ENCODE data around the gene RFPL3.
"Not testable (repeated sequence)": the region's sequence is repeated elsewhere in the genome, so short reads cannot be mapped to it uniquely, and the experiment has no call there.

The RFPL3 gene

GRCh38 chr22:32354360-32355351, 3.0 kb upstream of the RFPL3 start:
- no peak for DNase-seq

DNA sequence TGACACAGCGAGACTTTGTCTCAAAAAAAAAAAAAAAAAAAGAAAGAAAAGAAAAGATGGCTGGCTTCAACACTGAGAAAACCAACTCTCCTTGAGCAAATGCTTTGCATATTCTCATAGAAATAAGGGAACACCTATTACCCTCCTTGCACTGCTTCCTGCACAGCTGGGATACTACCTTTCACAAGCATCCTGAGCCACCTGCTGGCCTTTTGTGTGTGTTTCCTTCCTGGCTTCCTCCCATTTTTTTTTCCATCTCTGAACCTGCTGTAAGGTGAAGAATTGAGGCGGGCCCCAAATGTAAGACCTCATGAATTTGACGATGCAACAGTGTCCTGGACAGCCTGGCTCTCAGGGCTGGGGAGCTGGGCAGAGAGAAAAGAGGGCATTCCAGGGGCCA, 1.9 kb upstream of the RFPL3 start:
- no peak for DNase-seq

- DNase-seq = not testable (repeated sequence)
Observed at GRCh38 chr22:32360096-32360495, 2.4 kb downstream of the RFPL3 start.

DNA sequence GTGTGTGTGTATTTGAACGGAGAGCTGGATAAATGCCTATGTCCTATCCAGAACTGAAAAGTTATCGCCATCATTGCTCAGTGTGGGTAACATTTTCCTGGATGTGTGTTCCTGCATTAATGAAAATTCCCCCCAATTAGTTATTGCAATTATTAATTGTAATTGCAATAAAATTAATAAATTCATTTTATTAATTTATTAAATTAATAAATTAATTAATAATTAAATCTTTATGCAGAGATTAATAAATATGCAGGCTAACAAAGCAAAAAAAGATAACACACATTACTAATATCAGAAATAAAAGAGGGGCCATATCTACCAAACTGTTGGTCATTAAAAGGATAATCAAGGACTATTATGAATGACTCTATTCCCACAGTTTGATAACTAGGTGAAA, 3.6 kb downstream of the RFPL3 start:
- DNase-seq = no peak

DNA sequence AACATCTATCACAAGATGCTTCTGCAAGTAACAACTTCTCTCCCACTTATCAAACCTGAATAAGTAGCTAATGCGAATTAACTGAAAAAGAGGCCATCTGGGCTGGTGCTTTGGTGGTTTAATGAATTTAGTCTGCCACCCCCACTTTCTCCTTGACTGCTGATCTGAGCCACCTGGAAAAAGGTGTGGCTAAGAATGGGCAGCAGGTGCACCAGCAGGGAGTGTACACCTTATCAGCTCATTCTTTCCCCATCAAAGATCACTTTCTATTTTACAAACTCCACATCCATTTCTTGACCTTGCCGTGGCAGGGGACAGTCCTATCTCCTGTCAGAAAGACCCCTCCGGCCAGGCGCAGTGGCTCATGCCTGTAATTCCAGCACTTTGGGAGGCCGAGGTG, 6.5 kb downstream of the RFPL3 start:
- no peak for DNase-seq

DNA sequence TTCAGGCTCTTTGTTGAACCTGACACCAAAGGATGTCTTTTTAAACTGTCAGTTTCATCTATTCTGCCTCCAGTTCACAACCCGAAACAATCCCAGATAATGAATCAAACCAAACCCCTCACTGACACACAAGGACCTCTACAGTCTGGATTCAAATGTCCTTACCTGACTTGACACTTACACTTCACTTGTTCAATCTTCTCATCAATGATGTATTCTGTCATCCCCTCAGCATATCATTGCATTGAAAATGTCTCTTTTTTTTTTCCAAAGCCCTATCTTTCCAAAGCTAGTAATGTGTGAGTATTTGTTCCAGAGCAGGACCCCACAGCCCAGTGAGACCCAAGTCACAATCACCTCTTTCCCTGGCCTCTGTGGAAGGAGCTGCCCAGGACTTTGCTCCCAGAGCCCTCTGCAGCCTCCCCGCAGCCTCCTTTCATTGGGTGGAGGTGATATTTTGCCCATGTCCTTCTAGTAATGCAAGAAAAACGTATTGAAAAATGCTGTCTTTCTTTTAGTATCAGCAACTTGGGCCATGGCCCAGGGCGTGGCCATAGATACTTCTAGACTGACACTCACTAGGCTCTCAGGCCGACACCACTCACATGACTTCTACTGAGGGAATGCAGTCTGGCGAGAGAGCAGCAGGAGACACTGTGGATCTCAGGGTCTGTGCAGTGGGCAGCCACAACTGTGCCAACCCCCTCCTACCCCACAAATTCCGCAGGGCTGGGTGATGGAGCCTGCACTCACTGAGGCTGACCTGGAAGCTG, 18.2 kb downstream of the RFPL3 start:
- no peak for DNase-seq

GRCh38 chr22:32376681-32377080, 19.0 kb downstream of the RFPL3 start:
- no peak for DNase-seq

DNA sequence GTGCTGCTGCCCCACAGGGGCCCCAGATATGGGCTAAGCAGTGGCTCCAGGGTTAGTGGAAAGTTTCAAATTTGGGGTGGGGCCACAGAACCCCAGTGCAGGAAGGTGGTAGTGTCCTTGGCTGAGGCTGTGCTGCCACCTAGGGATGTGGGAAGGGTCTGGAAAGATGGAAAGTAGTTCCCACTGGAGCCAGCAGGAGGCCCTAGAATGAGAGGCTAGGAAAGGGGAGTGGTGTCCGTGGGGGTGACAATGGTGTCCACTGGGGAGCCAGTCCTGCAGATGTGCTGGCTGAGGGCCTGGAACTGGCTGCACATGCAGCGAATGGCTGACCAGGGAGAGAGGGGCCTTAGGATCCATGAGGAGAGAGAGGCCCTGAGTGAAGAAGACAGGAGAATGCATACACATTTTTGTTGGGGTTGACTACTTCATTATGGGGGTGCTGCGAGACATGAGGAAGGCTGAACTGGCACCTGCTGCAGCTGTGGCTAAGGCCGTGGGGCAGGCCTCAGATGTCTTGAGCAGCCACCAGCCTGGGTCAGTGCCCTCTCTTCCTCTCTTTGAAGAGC, 21.1 kb downstream of the RFPL3 start:
- no peak for DNase-seq

GRCh38 chr22:32380991-32381390, 23.3 kb downstream of the RFPL3 start:
- DNase-seq = no peak

- DNase-seq = no peak
Observed at GRCh38 chr22:32385681-32386080, 28.0 kb downstream of the RFPL3 start.

- DNase-seq = no peak
Observed at GRCh38 chr22:32389685-32390084, 32.0 kb downstream of the RFPL3 start.

- no peak for DNase-seq
Observed at GRCh38 chr22:32395107-32395506, 37.4 kb downstream of the RFPL3 start.

DNA sequence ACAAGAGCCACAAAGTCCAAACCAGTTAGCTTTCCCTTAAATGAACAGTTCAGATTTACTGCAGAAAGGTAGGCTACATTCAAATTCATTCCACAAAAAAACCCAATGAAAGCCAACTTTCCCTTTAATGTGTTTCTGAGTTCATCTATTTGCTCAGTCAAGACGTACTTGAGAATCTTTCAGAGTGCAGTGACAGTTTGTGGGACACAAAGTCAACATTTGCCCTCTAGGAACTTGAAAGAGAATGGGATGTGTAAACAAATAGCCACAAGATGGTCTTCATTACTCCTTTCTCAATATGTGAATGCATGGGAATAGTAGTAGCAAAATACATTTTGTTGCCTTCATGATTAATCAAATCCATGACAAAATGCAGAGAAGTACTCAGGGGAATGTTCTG, 38.6 kb downstream of the RFPL3 start:
- no peak for DNase-seq

- DNase-seq = no peak
Observed at GRCh38 chr22:32396746-32397145, 39.1 kb downstream of the RFPL3 start.

DNA sequence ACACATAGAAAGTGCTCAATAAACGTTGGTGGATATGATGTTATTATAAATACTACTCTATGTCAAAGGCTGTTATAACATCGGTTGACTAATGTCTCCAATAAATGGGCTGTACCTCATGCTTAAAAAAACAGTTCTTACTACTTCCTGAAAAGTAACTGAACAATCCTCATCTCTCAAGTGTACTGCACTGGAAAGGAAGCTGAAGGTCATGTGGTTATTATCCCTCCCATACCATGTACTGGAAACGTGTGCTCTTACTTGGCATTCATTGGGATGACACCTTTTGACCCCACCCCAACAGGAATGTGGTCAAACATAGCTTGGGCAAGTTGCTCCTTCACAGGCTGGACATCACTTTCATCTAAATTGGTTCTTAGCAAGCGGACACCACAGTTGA, 43.8 kb downstream of the RFPL3 start:
- no peak for DNase-seq

GRCh38 chr22:32404021-32404420, 46.4 kb downstream of the RFPL3 start:
- no peak for DNase-seq

DNA sequence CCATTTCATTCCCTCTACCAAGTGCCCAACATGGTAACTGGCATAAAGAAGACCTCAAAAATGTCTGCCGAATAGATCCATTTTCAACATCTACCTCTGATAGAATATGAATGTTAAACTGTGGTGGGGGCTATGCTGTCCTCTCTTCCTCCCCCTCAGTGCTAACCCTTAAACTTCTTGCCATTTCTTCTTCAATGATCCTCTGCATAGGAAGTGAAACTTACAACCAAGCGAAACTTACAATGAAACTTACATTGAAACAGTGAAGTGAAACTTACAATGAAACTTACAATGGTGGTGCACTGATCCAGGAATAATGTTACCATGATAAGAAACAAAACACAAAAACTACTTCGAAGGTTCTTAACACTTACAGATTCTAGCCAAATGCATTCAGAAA, 49.6 kb downstream of the RFPL3 start:
- DNase-seq = no peak

DNA sequence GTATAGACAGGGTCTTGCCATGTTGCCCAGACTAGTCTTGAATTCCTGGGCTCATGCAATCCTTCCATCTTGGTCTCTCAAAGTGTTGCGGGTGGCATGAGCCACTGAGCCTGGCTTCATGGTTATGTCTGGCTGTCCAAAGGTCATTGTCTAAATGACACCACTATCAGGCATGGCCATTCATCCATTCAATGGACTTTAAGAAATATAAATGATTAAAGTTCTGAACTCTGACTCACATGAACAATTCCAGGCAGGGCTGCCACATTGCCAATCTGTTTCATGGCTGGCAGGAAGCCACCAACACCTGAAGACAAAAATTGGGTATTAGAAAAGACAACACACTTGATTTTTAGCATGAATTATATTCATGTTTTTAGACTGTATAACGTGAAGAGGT, 50.3 kb downstream of the RFPL3 start:
- no peak for DNase-seq

- no peak for DNase-seq
Observed at GRCh38 chr22:32409977-32410376, 52.3 kb downstream of the RFPL3 start.

DNA sequence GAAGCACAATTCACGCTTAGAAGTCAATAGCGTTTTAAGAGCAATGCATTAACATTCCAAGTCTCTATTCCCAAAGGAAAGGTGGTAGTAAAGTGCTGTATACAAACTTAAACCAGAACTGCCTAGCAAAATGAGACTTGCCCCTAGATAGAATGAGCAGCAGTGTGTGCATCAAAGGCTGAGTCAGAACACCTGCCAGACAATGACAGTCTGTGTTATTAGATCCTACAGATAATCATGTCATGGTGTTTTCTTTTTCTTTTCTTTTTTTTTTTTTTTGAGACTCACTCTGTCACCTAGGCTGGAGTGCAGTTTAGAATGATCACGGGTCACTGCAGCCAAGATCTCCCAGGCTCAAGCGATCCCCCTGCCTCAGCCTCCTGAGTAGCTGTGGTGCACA, 52.8 kb downstream of the RFPL3 start:
- DNase-seq = peak; percentile 1
